DMS53 treated with DMSO at 0.1 percent for 48 hours (cell line): ENCODE measurements around the gene OR8G1.
"Not testable (repeated sequence)": the region's sequence is repeated elsewhere in the genome, so short reads cannot be mapped to it uniquely, and the experiment has no call there.

ENCODE experiments used
- DNase-seq: peaks from one replicate; lab custom pipeline; 2025; ENCODE audit not compliant: unreplicated experiment; lab: John Stamatoyannopoulos, UW

Gene OR8G1

GRCh38 chr11:124233376-124233775 is 7.5 kb upstream of the OR8G1 start:
- DNase-seq: peak; percentile 69

- DNase-seq: no peak
Observed at GRCh38 chr11:124238512-124238911, 2.4 kb upstream of the OR8G1 start.

DNA sequence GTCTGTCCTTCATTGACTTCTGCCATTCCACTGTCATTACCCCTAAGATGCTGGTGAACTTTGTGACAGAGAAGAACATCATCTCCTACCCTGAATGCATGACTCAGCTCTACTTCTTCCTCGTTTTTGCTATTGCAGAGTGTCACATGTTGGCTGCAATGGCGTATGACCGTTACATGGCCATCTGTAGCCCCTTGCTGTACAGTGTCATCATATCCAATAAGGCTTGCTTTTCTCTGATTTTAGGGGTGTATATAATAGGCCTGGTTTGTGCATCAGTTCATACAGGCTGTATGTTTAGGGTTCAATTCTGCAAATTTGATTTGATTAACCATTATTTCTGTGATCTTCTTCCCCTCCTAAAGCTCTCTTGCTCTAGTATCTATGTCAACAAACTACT is 9.0 kb downstream of the OR8G1 start:
- DNase-seq: not testable (repeated sequence)

DNA sequence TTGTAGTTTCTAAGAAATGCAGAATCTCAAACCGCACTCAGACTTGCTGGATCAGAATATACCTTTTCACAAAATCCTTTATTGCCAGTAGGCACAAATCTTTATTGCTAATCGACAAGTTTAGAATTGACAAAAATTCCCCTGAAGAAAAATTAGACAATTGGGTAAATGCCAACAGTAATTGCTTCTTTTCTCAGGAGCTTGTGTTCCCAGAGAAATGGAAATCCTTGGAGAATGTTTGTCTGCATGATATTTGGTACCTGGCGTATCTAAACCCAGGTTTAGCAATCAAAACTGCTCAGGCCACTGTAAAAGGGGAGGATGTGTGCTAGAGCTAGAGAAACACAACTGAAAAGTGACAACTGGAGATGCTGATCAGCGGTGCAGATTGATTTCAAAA is 15.2 kb downstream of the OR8G1 start, which contains the start of gene OR8G5:
OR8G5 (plus strand) TSS at position 301 of the 400 bp plus-strand sequence. CDS start 8,556 bp downstream, outside the sequence.
- DNase-seq: no peak

GRCh38 chr11:124265041-124265440 is 24.1 kb downstream of the OR8G1 start:
- DNase-seq: not testable (repeated sequence)

GRCh38 chr11:124270886-124271285 is 30.0 kb downstream of the OR8G1 start:
- not testable (repeated sequence) for DNase-seq

GRCh38 chr11:124274000-124274399 is 33.1 kb downstream of the OR8G1 start:
- no peak for DNase-seq

- no peak for DNase-seq
Observed at GRCh38 chr11:124276081-124276480, 35.2 kb downstream of the OR8G1 start.

DNA sequence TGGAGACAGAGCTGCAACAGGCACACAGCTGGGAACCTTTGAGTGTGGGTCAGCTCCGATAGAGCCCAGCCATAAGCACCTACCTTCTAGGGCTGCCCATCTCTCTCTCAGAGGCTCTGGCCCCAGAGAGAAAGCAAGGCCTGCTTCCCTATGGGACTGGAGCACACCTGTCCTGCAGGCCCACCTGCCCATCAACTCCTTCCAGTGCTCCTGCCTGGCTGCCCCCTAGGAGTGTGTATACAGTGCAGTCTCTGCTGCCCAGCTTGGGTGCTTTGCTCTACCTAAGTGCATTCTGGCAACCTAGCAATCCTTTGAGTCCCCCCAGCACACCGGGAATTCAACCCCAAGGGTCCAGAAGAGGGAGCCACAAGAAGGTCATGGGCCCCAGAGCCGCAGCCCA is 36.3 kb downstream of the OR8G1 start:
- DNase-seq: no peak

DNA sequence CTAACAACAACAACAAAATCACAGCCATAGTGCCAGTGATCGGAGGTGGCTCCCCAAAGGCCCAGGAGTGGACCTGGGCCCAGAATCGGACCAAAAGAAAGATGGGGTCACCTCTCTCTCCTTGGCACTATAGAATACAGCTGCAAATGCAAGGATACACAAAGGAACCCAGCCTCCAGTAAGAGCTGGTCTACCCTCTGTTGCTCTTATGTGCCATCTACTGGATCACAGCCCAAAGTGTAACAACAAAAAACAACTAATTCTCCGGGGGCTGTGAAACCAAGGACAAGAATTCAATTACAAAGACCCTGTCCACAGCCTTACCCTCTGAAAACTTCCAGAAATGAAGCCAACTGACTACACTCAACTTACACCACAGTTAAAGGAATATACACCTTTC is 36.9 kb downstream of the OR8G1 start:
- DNase-seq: peak; percentile 7

- DNase-seq: no peak
Observed at GRCh38 chr11:124278261-124278660, 37.4 kb downstream of the OR8G1 start.

DNA sequence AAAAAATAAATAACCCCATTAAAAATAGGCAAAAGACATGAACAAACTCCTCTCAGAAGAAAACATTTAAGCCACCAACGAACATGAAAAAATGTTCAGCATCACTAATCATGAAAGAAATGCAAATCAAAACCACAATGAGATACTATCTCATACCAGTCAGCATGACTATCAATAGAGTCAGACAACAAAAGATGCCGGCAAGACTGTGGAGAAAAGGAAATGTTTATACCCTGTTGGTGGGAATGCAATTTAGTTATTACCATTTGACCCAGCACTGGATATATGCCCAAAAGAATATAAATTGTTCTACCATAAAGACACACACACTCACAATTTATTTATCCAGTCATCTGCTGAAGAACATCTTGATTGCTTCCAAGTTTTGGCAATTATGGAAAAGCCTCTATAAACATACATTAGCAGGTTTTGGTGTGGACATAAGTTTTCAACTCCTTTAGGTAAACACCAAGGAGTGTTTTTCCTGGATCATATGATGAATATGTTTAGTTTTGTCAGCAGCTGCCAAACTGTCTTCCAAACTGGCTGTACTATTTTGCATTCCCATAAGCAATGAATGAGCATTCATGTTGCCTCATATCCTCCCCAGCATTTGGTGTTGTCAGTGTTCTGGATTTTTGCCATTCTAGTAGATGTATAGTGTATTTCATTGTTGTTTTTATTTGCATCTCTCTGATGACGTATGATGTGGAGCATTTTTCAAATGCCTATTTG is 44.9 kb downstream of the OR8G1 start:
- peak; percentile 11 for DNase-seq

GRCh38 chr11:124294687-124295086 is 53.8 kb downstream of the OR8G1 start:
- DNase-seq: no peak

- DNase-seq: no peak
Observed at GRCh38 chr11:124296016-124296415, 55.1 kb downstream of the OR8G1 start.

DNA sequence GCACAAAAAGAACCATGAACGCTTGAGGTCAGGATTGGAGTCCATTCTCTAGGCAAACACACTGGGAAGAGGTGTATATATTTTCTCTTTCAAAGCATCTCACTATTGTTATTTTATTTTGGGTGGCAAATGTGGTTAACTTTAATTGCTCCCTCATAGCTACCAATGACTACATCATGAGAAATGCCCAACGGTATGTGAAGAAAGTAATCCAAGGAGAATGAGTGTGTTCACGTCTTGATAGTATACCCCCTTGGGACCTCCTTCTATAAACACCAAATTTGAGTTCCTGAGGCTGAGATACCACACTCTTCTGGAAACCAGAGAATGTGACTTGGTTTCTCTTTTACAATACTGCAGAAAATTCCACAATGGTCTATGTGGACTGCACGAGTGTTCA is 57.0 kb downstream of the OR8G1 start:
- DNase-seq: no peak

DNA sequence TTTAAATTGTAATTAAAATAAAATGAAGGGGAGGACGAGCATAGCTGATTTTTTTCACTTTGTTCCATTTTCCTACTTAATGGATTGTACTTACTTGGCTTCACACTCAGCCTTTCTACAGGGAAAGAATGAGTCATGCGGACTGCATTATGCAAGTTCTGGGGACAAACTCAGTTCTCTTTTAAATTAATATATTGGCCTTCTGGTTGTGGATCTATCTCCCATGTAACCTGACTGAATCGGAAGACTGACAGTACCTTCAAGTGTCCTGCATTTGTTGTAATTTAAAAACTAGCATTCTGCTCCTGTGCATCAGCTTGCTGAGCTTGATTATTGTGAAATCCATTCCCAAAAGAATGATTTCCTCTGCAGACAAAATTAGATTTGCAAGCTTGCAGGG is 60.7 kb downstream of the OR8G1 start:
- DNase-seq: no peak

GRCh38 chr11:124302347-124303125 is 61.6 kb downstream of the OR8G1 start:
- DNase-seq: no peak
